H1 (cell line): Measurements from ENCODE around the gene ESPNL. TPM values are rescaled to one million over a fixed set of nuclear protein-coding genes. Genes with fewer than 3 reads are reported as not detected.

Experiments used
- CTCF ChIA-PET: fragments of 300-600 bp; sonication (Branson Sonifier 250); formaldehyde crosslinking; loops from one replicate; lab custom pipeline; 2021; ENCODE audit not compliant: partially characterized antibody; lab: Charles Lee
- POLR2A ChIA-PET: fragments of 300-600 bp; sonication (Branson Sonifier 250); formaldehyde crosslinking; loops from one replicate; lab custom pipeline; 2021; ENCODE audit warnings: inconsistent platforms; ENCODE audit not compliant: partially characterized antibody; lab: Charles Lee
- DNase-seq, 2 experiments: peaks; one replicate each; pipeline versions ENCODE4 v3.0.0 to v3.0.0-alpha.2; 2010 to 2022; ENCODE audit warnings: low spot score in 2 of 2, low read depth in 1 of 2, mixed read lengths in 1 of 2
- FAIRE-seq: peaks from 2 replicates; lab custom pipeline; 2011; peaks lifted over from hg19 to GRCh38; lab: Jason Lieb, UNC
- H2AFZ ChIP-seq: 2 replicates; pipeline ENCODE4 v1.8.1; 2012; ENCODE audit warnings: low read length, inconsistent platforms
- H2AK5ac ChIP-seq: 2 replicates; pipeline ENCODE4 v1.6.1; 2013; ENCODE audit warnings: low read depth, low read length
- H2BK120ac ChIP-seq: replicated peaks from 2 replicates; pipeline ENCODE3; 2013; ENCODE audit warnings: low read depth, low read length, inconsistent platforms
- H2BK12ac ChIP-seq: 2 replicates; pipeline ENCODE4 v1.6.1; 2013; ENCODE audit warnings: low read depth, low read length
- H2BK15ac ChIP-seq: 2 replicates; pipeline ENCODE4 v1.6.1; 2013; ENCODE audit warnings: low read length
- H2BK20ac ChIP-seq: 2 replicates; pipeline ENCODE4 v1.6.1; 2013; ENCODE audit warnings: low read length
- H2BK5ac ChIP-seq: 2 replicates; pipeline ENCODE4 v1.6.1; 2013; ENCODE audit warnings: low read depth, low read length
- H3K14ac ChIP-seq: 2 replicates; pipeline ENCODE4 v1.6.1; 2013; ENCODE audit warnings: inconsistent platforms; ENCODE audit not compliant: insufficient read length
- H3K18ac ChIP-seq: 2 replicates; pipeline ENCODE4 v1.6.1; 2013; ENCODE audit warnings: low read length; ENCODE audit errors: extremely low read depth
- H3K23ac ChIP-seq: 2 replicates; pipeline ENCODE4 v1.6.1; 2013; ENCODE audit warnings: inconsistent platforms; ENCODE audit not compliant: insufficient read length
- H3K23me2 ChIP-seq: 2 replicates; pipeline ENCODE4 v1.6.1; 2013; ENCODE audit warnings: low read depth, low read length
- H3K27ac ChIP-seq: 2 replicates; pipeline ENCODE4 v1.6.1; 2011; ENCODE audit warnings: low read depth, low read length, inconsistent platforms
- H3K27me3 ChIP-seq, 4 experiments: replicated peaks in 1 of 4; 1 replicate in 1 of 4; 2 replicates in 3 of 4; pipeline versions ENCODE4 v1.6.1 to v1.8.1; 2011 to 2013; ENCODE audit warnings: low read length in 3 of 4, mild to moderate bottlenecking in 3 of 4, inconsistent platforms in 2 of 4, mixed read lengths in 2 of 4, moderate library complexity in 1 of 4; ENCODE audit not compliant: control insufficient read depth in 3 of 4, insufficient read depth in 3 of 4; ENCODE audit errors: extremely low read depth in 1 of 4
- H3K36me3 ChIP-seq, 4 experiments: 2 replicates each; pipeline versions ENCODE4 v1.6.1 to v1.8.1; 2011 to 2013; ENCODE audit warnings: mild to moderate bottlenecking in 4 of 4, low read length in 3 of 4, moderate library complexity in 2 of 4, control low read depth in 1 of 4, inconsistent platforms in 1 of 4; ENCODE audit not compliant: insufficient read depth in 4 of 4, control insufficient read depth in 2 of 4
- H3K4ac ChIP-seq: replicated peaks from 2 replicates; pipeline ENCODE3; 2013; ENCODE audit warnings: low read length, low read depth, mixed read lengths, inconsistent platforms; ENCODE audit not compliant: insufficient read length
- H3K4me1 ChIP-seq, 4 experiments: replicated peaks in 1 of 4; 1 replicate in 1 of 4; 2 replicates in 3 of 4; pipeline versions ENCODE4 v1.6.1 to v1.8.1; 2011 to 2013; ENCODE audit warnings: low read length in 3 of 4, inconsistent platforms in 2 of 4, mixed read lengths in 1 of 4; ENCODE audit not compliant: insufficient read depth in 4 of 4, control insufficient read depth in 3 of 4
- H3K4me2 ChIP-seq, 2 experiments: 2 replicates each; pipeline versions ENCODE4 v1.6.1 to v1.8.1; 2011 to 2013; ENCODE audit warnings: low read depth in 2 of 2, low read length in 2 of 2, control low read depth in 1 of 2, inconsistent platforms in 1 of 2, mild to moderate bottlenecking in 1 of 2; ENCODE audit not compliant: insufficient read depth in 1 of 2
- H3K4me3 ChIP-seq, 4 experiments: fragments of 200-600, 300-600 bp in 1 of 4; sonication (generic), shearing (Covaris generic), sonication (Bioruptor Twin) in 1 of 4; 2 replicates each; pipeline versions ENCODE4 v1.5.1 to v1.8.1; 2011 to 2016; ENCODE audit warnings: low read length in 4 of 4, low read depth in 3 of 4, control low read depth in 2 of 4, inconsistent platforms in 2 of 4, mild to moderate bottlenecking in 2 of 4, mixed read lengths in 1 of 4, moderate library complexity in 1 of 4; ENCODE audit not compliant: insufficient read depth in 2 of 4; ENCODE audit errors: extremely low read depth in 1 of 4
- H3K56ac ChIP-seq: replicated peaks from 2 replicates; pipeline ENCODE3; 2013; ENCODE audit warnings: low read depth, mild to moderate bottlenecking, mixed read lengths, low read length, inconsistent platforms; ENCODE audit not compliant: insufficient read length
- H3K79me1 ChIP-seq: 2 replicates; pipeline ENCODE4 v1.6.1; 2013; ENCODE audit warnings: low read depth, low read length, control low read depth
- H3K79me2 ChIP-seq, 2 experiments: 2 replicates each; pipeline versions ENCODE4 v1.6.1 to v1.8.1; 2012 to 2013; ENCODE audit warnings: low read length in 2 of 2, mild to moderate bottlenecking in 2 of 2, inconsistent platforms in 1 of 2; ENCODE audit not compliant: insufficient read depth in 2 of 2, control insufficient read depth in 1 of 2
- H3K9ac ChIP-seq, 4 experiments: replicated peaks in 1 of 4; 1 replicate in 1 of 4; 2 replicates in 3 of 4; pipeline versions ENCODE4 v1.6.1 to v1.8.1; 2011 to 2013; ENCODE audit warnings: low read depth in 3 of 4, low read length in 3 of 4, control low read depth in 2 of 4, mild to moderate bottlenecking in 2 of 4, moderate library complexity in 2 of 4, inconsistent platforms in 1 of 4; ENCODE audit errors: extremely low read depth in 1 of 4
- H3K9me3 ChIP-seq, 2 experiments: 2 replicates each; pipeline versions ENCODE4 v1.6.1 to v1.8.1; 2012 to 2013; ENCODE audit warnings: mild to moderate bottlenecking in 2 of 2, moderate library complexity in 2 of 2, control low read depth in 1 of 2, inconsistent platforms in 1 of 2, low read depth in 1 of 2, low read length in 1 of 2, mixed read lengths in 1 of 2; ENCODE audit not compliant: insufficient read depth in 2 of 2
- H4K20me1 ChIP-seq, 2 experiments: replicated peaks in 1 of 2; 2 replicates each; pipeline versions ENCODE3 to v1.8.1; 2011 to 2013; ENCODE audit warnings: inconsistent platforms in 2 of 2, low read length in 2 of 2, mild to moderate bottlenecking in 1 of 2; ENCODE audit not compliant: insufficient read depth in 2 of 2, control insufficient read depth in 1 of 2
- H4K5ac ChIP-seq: 2 replicates; pipeline ENCODE4 v1.6.1; 2013; ENCODE audit warnings: low read length, low read depth, mixed read lengths, inconsistent platforms; ENCODE audit not compliant: insufficient read length
- H4K8ac ChIP-seq: 2 replicates; pipeline ENCODE4 v1.8.0; 2013; ENCODE audit warnings: mild to moderate bottlenecking, moderate library complexity, low read length, inconsistent platforms; ENCODE audit not compliant: insufficient read depth; ENCODE audit errors: extremely low read depth
- H4K91ac ChIP-seq: replicated peaks from 2 replicates; pipeline ENCODE3; 2013; ENCODE audit warnings: low read length, mixed read lengths, inconsistent platforms; ENCODE audit not compliant: insufficient read length
- CBX5 ChIP-seq: fragments of 300-800, 300-1000 bp; sonication (generic); IDR thresholded peaks from 2 replicates; pipeline ENCODE4 v1.7.1; 2016; ENCODE audit warnings: antibody characterized with exemption, low read length, low read depth
- EZH2 ChIP-seq: fragments of 200-600 bp; sonication (generic); IDR thresholded peaks from 2 replicates; pipeline ENCODE4 v1.7.1; 2012; ENCODE audit warnings: low read depth, mild to moderate bottlenecking, moderate library complexity, low read length, inconsistent platforms; ENCODE audit not compliant: severe bottlenecking
- GABPA ChIP-seq: IDR thresholded peaks from 2 replicates; pipeline ENCODE4 v1.6.1; 2011; ENCODE audit warnings: mild to moderate bottlenecking, low read length, moderate library complexity, borderline replicate concordance; ENCODE audit not compliant: insufficient read depth
- JUN ChIP-seq: IDR thresholded peaks from 2 replicates; pipeline ENCODE4 v1.6.1; 2011; ENCODE audit warnings: low read depth, mild to moderate bottlenecking, improper control_type of control experiment, low read length
- KDM1A ChIP-seq: fragments of 200-600, 300-600 bp; sonication (generic); IDR thresholded peaks from 2 replicates; pipeline ENCODE4 v1.7.1; 2016; ENCODE audit warnings: mild to moderate bottlenecking, low read length, borderline replicate concordance
- KDM5A ChIP-seq: fragments of 200-600 bp; IDR thresholded peaks from 2 replicates; pipeline ENCODE4 v1.7.1; 2012; ENCODE audit warnings: mild to moderate bottlenecking, low read length, inconsistent platforms, mixed read lengths
- NANOG ChIP-seq: IDR thresholded peaks from 2 replicates; pipeline ENCODE4 v1.6.1; 2011; ENCODE audit warnings: low read length, low read depth, mild to moderate bottlenecking, inconsistent platforms; ENCODE audit not compliant: insufficient read depth, poor library complexity, severe bottlenecking
- NRF1 ChIP-seq: IDR thresholded peaks from 2 replicates; pipeline ENCODE4 v1.6.1; 2011; ENCODE audit warnings: mild to moderate bottlenecking, low read depth, low read length, improper control_type of control experiment
- RBBP5 ChIP-seq: IDR thresholded peaks from 2 replicates; pipeline ENCODE4 v1.7.1; 2012; ENCODE audit warnings: low read depth, mild to moderate bottlenecking, inconsistent platforms, low read length, moderate library complexity, borderline replicate concordance
- SIN3A ChIP-seq, 2 experiments: IDR thresholded peaks in 1 of 2; conservative IDR thresholded peaks in 1 of 2; 2 replicates each; pipeline ENCODE4 v1.6.1; 2011 to 2012; ENCODE audit warnings: low read length in 2 of 2, improper control_type of control experiment in 1 of 2, low read depth in 1 of 2, mild to moderate bottlenecking in 1 of 2
- SP4 ChIP-seq: IDR thresholded peaks from 2 replicates; pipeline ENCODE4 v1.6.1; 2012; ENCODE audit warnings: low read length, inconsistent platforms
- SUZ12 ChIP-seq: fragments of 200-600 bp; sonication (generic); IDR thresholded peaks from 2 replicates; pipeline ENCODE4 v1.6.1; 2012; ENCODE audit warnings: mild to moderate bottlenecking, inconsistent platforms, low read length, moderate library complexity, mixed read lengths
- ZNF274 ChIP-seq: IDR thresholded peaks from 2 replicates; pipeline ENCODE4 v1.7.0; 2012; ENCODE audit warnings: low read length, borderline replicate concordance; ENCODE audit errors: extremely low read depth
- WGBS, 2 experiments: shearing (Covaris generic) in 1 of 2; methylation state at CpG; one replicate each; pipeline versions ENCODE4 v1.1.6 to v1.1.7; 2013 to 2015; ENCODE audit warnings: low lambda C conversion rate in 2 of 2, mixed read lengths in 2 of 2, inconsistent platforms in 1 of 2, low coverage in 1 of 2, missing lambda C conversion rate in 1 of 2; ENCODE audit not compliant: insufficient replicate concordance in 2 of 2, insufficient coverage in 1 of 2, insufficient read length in 1 of 2; ENCODE audit errors: extremely low coverage in 1 of 2, missing lambda C conversion rate in 1 of 2; 5-methylcytosine and 5-hydroxymethylcytosine counted together
- polyA plus RNA-seq, 7 experiments: library from polyadenylated mRNA; depleted of rRNA in 3 of 7; stranded (reverse) in 5 of 7; unstranded in 2 of 7; fragments of >200 nt in 5 of 7; fragments of 200-250 nt in 2 of 7; gene quantifications; 1 replicate in 5 of 7; 2 replicates in 1 of 7; 4 replicates in 1 of 7; pipeline versions ENCODE4 v1.2.1 to v1.2.3, GENCODE V29; 2011 to 2013; ENCODE audit warnings: missing spikeins in 2 of 7, mixed read lengths in 2 of 7
- total RNA-seq: library from RNA; stranded (reverse); fragmentation: NEBNext Ultra II Directional; extraction: Animal tissue kit (Norgen Biotek cat#: 25700); gene quantifications from 2 replicates; pipeline ENCODE4 v1.2.1, GENCODE V29; 2021

Gene ESPNL
- total and polyA plus RNA-seq, 2 of the 8 experiments (the other 6 are each of a cell fraction or from before 2014, with no cell fraction given), result 0.68 to 1.3 TPM

- WGBS, 2 experiments, result 91% methylated on average over 21 of the region's 21 CpGs; no CpG with 5 or more reads in 1 of the 2 experiments
- no peak overlapping the region for H3K4me2 ChIP-seq
- CTCF ChIA-PET, result no interaction called here
- TF ChIP-seq CBX5 (no peak), KDM5A (no peak), SUZ12 (no peak), RBBP5 (no peak), NANOG (no peak), ZNF274 (no peak), JUN (no peak), SP4 (no peak), EZH2 (no peak), SIN3A (conservative IDR thresholded peaks at IDR 0.05 in 1 of 2, IDR thresholded peaks at IDR 0.05 in 1 of 2; ENCODE audit: low read depth in 1 of 2, low read length in 2 of 2) (no peak), GABPA (no peak), KDM1A (no peak), NRF1 (no peak)
These were observed 70.4 kb downstream of the ESPNL start for GRCh38 chr2:238170386-238171071.

More at GRCh38 chr2:238170386-238171071, 70.4 kb downstream of the ESPNL start:
- POLR2A ChIA-PET, result no interaction called here
- DNase-seq (no peak), FAIRE-seq (no peak)
- Histone ChIP-seq H3K23ac (no peak overlapping the region), H2BK15ac (no peak overlapping the region), H2BK12ac (no peak overlapping the region), H3K27ac (no peak overlapping the region), H3K4me1 (no peaks in the 10 kb centered on the region), H3K9ac (no peak overlapping the region), H3K4me3 (no peak overlapping the region), H4K20me1 (peaks cover 2 to 19% of the 10 kb centered on the region in 2 experiments), H2AFZ (no peak overlapping the region), H2BK5ac (no peak overlapping the region), H3K4ac (no peak overlapping the region), H4K8ac (no peak overlapping the region), H3K14ac (no peak overlapping the region), H3K27me3 (no peaks in the 10 kb centered on the region; a peak in 1 of 7 replicates), H4K91ac (no peak overlapping the region), H3K79me1 (no peaks in the 10 kb centered on the region; the same call in none of the 2 replicates), H3K9me3 (no peaks in the 10 kb centered on the region), H3K23me2 (no peaks in the 10 kb centered on the region), H3K36me3 (peaks cover 2 to 26% (median 5%) of the 10 kb centered on the region in 4 experiments; a peak in 4 of 8 replicates), H3K79me2 (no peaks in the 10 kb centered on the region), H3K18ac (no peak overlapping the region), H4K5ac (no peak overlapping the region), H3K56ac (no peak overlapping the region), H2AK5ac (no peak overlapping the region), H2BK20ac (no peak overlapping the region), H2BK120ac (no peak overlapping the region)
